ENCODE results near the gene LRP1B.
"Not testable (repeated sequence)": the region's sequence is repeated elsewhere in the genome, so short reads cannot be mapped to it uniquely, and the experiment has no call there.

Gene LRP1B

GRCh38 chr2:140286377-140286776 is 1844.4 kb downstream of the LRP1B start:
- no peak overlapping the region for H3K27ac Mint-ChIP-seq
- H3K27me3 Mint-ChIP-seq (ENCODE audit: low read depth): no peaks in the 10 kb centered on the region
- H3K9me3 Mint-ChIP-seq: peaks cover 9% of the 10 kb centered on the region
- H3K4me3 Mint-ChIP-seq: no peak overlapping the region
- no peaks in the 10 kb centered on the region for H3K4me1 Mint-ChIP-seq (ENCODE audit: low read depth)
- H3K36me3 Mint-ChIP-seq (ENCODE audit: low read depth): no peaks in the 10 kb centered on the region
- DNase-seq (ENCODE audit: low spot score): no peak

GRCh38 chr2:140277344-140277743 is 1853.5 kb downstream of the LRP1B start:
- not testable (repeated sequence) for H3K36me3 Mint-ChIP-seq (ENCODE audit: low read depth); H3K27ac Mint-ChIP-seq; DNase-seq (ENCODE audit: low spot score); H3K27me3 Mint-ChIP-seq (ENCODE audit: low read depth); H3K4me3 Mint-ChIP-seq; H3K4me1 Mint-ChIP-seq (ENCODE audit: low read depth); H3K9me3 Mint-ChIP-seq

- Mint-ChIP-seq H3K4me3 (no peak overlapping the region), H3K4me1 (ENCODE audit: low read depth) (no peaks in the 10 kb centered on the region), H3K27me3 (ENCODE audit: low read depth) (no peaks in the 10 kb centered on the region), H3K36me3 (ENCODE audit: low read depth) (no peaks in the 10 kb centered on the region), H3K9me3 (peaks cover 10% of the 10 kb centered on the region), H3K27ac (no peak overlapping the region)
- DNase-seq (ENCODE audit: low spot score): no peak
These were observed 1854.2 kb downstream of the LRP1B start for GRCh38 chr2:140276661-140277060.

- Mint-ChIP-seq H3K4me3 (no peak overlapping the region), H3K27ac (no peak overlapping the region), H3K9me3 (peaks cover 14% of the 10 kb centered on the region), H3K36me3 (ENCODE audit: low read depth) (no peaks in the 10 kb centered on the region), H3K27me3 (ENCODE audit: low read depth) (no peaks in the 10 kb centered on the region), H3K4me1 (ENCODE audit: low read depth) (no peaks in the 10 kb centered on the region)
- no peak for DNase-seq (ENCODE audit: low spot score)
These were observed 1855.4 kb downstream of the LRP1B start for GRCh38 chr2:140275427-140275826.

GRCh38 chr2:140274891-140275290 is 1855.9 kb downstream of the LRP1B start:
- H3K27ac Mint-ChIP-seq: no peak overlapping the region
- DNase-seq (ENCODE audit: low spot score): no peak
- H3K4me3 Mint-ChIP-seq: no peak overlapping the region
- H3K36me3 Mint-ChIP-seq (ENCODE audit: low read depth): no peaks in the 10 kb centered on the region
- H3K9me3 Mint-ChIP-seq: peaks cover 8% of the 10 kb centered on the region
- H3K27me3 Mint-ChIP-seq (ENCODE audit: low read depth): no peaks in the 10 kb centered on the region
- no peaks in the 10 kb centered on the region for H3K4me1 Mint-ChIP-seq (ENCODE audit: low read depth)

- no peaks in the 10 kb centered on the region for H3K27me3 Mint-ChIP-seq (ENCODE audit: low read depth)
- H3K4me3 Mint-ChIP-seq: no peak overlapping the region
- peaks cover 6% of the 10 kb centered on the region for H3K9me3 Mint-ChIP-seq
- H3K4me1 Mint-ChIP-seq (ENCODE audit: low read depth): no peaks in the 10 kb centered on the region
- no peak for DNase-seq (ENCODE audit: low spot score)
- no peak overlapping the region for H3K27ac Mint-ChIP-seq
- H3K36me3 Mint-ChIP-seq (ENCODE audit: low read depth): no peaks in the 10 kb centered on the region
These were observed 1856.9 kb downstream of the LRP1B start for GRCh38 chr2:140273958-140274357.

GRCh38 chr2:140273408-140273807 is 1857.4 kb downstream of the LRP1B start:
- Mint-ChIP-seq H3K36me3 (ENCODE audit: low read depth) (no peaks in the 10 kb centered on the region), H3K27me3 (ENCODE audit: low read depth) (no peaks in the 10 kb centered on the region), H3K4me1 (ENCODE audit: low read depth) (no peaks in the 10 kb centered on the region), H3K4me3 (no peak overlapping the region), H3K9me3 (peaks cover 4% of the 10 kb centered on the region), H3K27ac (no peak overlapping the region)
- DNase-seq (ENCODE audit: low spot score): no peak

GRCh38 chr2:140270224-140270623 is 1860.6 kb downstream of the LRP1B start:
- Mint-ChIP-seq H3K4me1 (ENCODE audit: low read depth) (no peaks in the 10 kb centered on the region), H3K4me3 (no peak overlapping the region), H3K9me3 (peaks cover 4% of the 10 kb centered on the region), H3K27me3 (ENCODE audit: low read depth) (no peaks in the 10 kb centered on the region), H3K27ac (no peak overlapping the region), H3K36me3 (ENCODE audit: low read depth) (no peaks in the 10 kb centered on the region)
- no peak for DNase-seq (ENCODE audit: low spot score)

- Mint-ChIP-seq H3K27me3 (ENCODE audit: low read depth) (no peaks in the 10 kb centered on the region), H3K4me1 (ENCODE audit: low read depth) (no peaks in the 10 kb centered on the region), H3K4me3 (no peak overlapping the region), H3K9me3 (peaks cover 6% of the 10 kb centered on the region), H3K27ac (no peak overlapping the region), H3K36me3 (ENCODE audit: low read depth) (no peaks in the 10 kb centered on the region)
- DNase-seq (ENCODE audit: low spot score): no peak
These were observed 1861.8 kb downstream of the LRP1B start for GRCh38 chr2:140269000-140269399.

GRCh38 chr2:140262908-140263307 is 1867.9 kb downstream of the LRP1B start:
- no peak for DNase-seq (ENCODE audit: low spot score)
- Mint-ChIP-seq H3K9me3 (peaks cover 16% of the 10 kb centered on the region), H3K36me3 (ENCODE audit: low read depth) (no peaks in the 10 kb centered on the region), H3K4me3 (no peak overlapping the region), H3K27ac (no peak overlapping the region), H3K27me3 (ENCODE audit: low read depth) (no peaks in the 10 kb centered on the region), H3K4me1 (ENCODE audit: low read depth) (no peaks in the 10 kb centered on the region)

GRCh38 chr2:140257692-140258300 is 1873.0 kb downstream of the LRP1B start:
- DNase-seq (ENCODE audit: low spot score): no peak
- H3K9me3 Mint-ChIP-seq: peaks cover 7% of the 10 kb centered on the region
- no peak overlapping the region for H3K4me3 Mint-ChIP-seq
- no peaks in the 10 kb centered on the region for H3K4me1 Mint-ChIP-seq (ENCODE audit: low read depth)
- H3K27me3 Mint-ChIP-seq (ENCODE audit: low read depth): no peaks in the 10 kb centered on the region
- no peaks in the 10 kb centered on the region for H3K36me3 Mint-ChIP-seq (ENCODE audit: low read depth)
- no peak overlapping the region for H3K27ac Mint-ChIP-seq

GRCh38 chr2:140256080-140256479 is 1874.7 kb downstream of the LRP1B start:
- no peaks in the 10 kb centered on the region for H3K4me1 Mint-ChIP-seq (ENCODE audit: low read depth)
- H3K9me3 Mint-ChIP-seq: peaks cover 12% of the 10 kb centered on the region
- H3K36me3 Mint-ChIP-seq (ENCODE audit: low read depth): no peaks in the 10 kb centered on the region
- DNase-seq (ENCODE audit: low spot score): no peak
- no peaks in the 10 kb centered on the region for H3K27me3 Mint-ChIP-seq (ENCODE audit: low read depth)
- H3K4me3 Mint-ChIP-seq: no peak overlapping the region
- no peak overlapping the region for H3K27ac Mint-ChIP-seq

GRCh38 chr2:140249821-140250220 is 1881.0 kb downstream of the LRP1B start:
- H3K9me3 Mint-ChIP-seq: peaks cover 16% of the 10 kb centered on the region
- no peaks in the 10 kb centered on the region for H3K4me1 Mint-ChIP-seq (ENCODE audit: low read depth)
- H3K27me3 Mint-ChIP-seq (ENCODE audit: low read depth): no peaks in the 10 kb centered on the region
- no peaks in the 10 kb centered on the region for H3K36me3 Mint-ChIP-seq (ENCODE audit: low read depth)
- DNase-seq (ENCODE audit: low spot score): no peak
- no peak overlapping the region for H3K27ac Mint-ChIP-seq
- no peak overlapping the region for H3K4me3 Mint-ChIP-seq

- Mint-ChIP-seq H3K36me3 (ENCODE audit: low read depth) (no peaks in the 10 kb centered on the region), H3K27ac (no peak overlapping the region), H3K4me1 (ENCODE audit: low read depth) (no peaks in the 10 kb centered on the region), H3K27me3 (ENCODE audit: low read depth) (no peaks in the 10 kb centered on the region), H3K9me3 (peaks cover 16% of the 10 kb centered on the region), H3K4me3 (no peak overlapping the region)
- no peak for DNase-seq (ENCODE audit: low spot score)
These were observed 1882.2 kb downstream of the LRP1B start for GRCh38 chr2:140248623-140249022.

GRCh38 chr2:140247451-140248195 is 1883.2 kb downstream of the LRP1B start:
- DNase-seq (ENCODE audit: low spot score): no peak
- Mint-ChIP-seq H3K27ac (no peak overlapping the region), H3K4me1 (ENCODE audit: low read depth) (no peaks in the 10 kb centered on the region), H3K27me3 (ENCODE audit: low read depth) (no peaks in the 10 kb centered on the region), H3K9me3 (peaks cover 16% of the 10 kb centered on the region), H3K36me3 (ENCODE audit: low read depth) (no peaks in the 10 kb centered on the region), H3K4me3 (no peak overlapping the region)
